ENCODE data around the gene PPP6R1.

The PPP6R1 gene

DNA sequence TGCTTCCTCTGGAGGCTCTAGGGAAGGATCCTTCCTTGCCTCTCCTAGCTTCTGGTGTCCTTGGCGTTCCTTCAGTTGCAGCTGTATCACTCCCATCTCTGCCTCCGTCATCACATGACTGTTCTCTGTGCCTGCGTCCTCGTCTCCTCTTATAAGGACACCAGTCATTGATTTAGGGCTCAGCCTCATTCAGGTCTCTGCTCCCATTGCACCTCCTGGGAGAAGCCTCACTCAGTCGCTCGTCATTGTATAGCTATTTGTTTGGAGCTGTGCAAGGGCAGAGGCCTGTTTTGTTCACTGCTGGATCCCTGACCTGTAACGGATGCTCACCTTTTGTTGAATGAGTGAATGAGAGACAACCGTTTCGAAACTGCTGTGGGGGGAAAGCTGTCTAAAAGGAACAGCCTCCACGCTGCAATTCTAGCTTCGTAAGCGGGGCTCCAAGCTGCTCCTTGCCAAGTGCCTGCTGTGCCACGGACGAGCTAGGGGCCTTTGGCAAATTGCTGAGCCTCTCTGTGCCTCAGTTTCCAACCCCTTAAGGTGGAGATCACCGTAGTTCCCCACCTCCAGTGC is 42.2 kb upstream of the PPP6R1 start:
- Histone ChIP-seq H3K27me3 (ENCODE audit: control insufficient read depth, insufficient read depth, low read length) (no peaks in the 10 kb centered on the region), H3K9me3 (ENCODE audit: control insufficient read depth, low read length) (no peaks in the 10 kb centered on the region), H3K36me3 (ENCODE audit: control insufficient read depth, insufficient read depth, low read length) (no peaks in the 10 kb centered on the region), H3K4me1 (ENCODE audit: control insufficient read depth, insufficient read depth, low read length) (peaks cover 9% of the 10 kb centered on the region), H3K4me3 (ENCODE audit: low read length) (no peak overlapping the region), H3K9ac (ENCODE audit: low read length) (no peak overlapping the region)

DNA sequence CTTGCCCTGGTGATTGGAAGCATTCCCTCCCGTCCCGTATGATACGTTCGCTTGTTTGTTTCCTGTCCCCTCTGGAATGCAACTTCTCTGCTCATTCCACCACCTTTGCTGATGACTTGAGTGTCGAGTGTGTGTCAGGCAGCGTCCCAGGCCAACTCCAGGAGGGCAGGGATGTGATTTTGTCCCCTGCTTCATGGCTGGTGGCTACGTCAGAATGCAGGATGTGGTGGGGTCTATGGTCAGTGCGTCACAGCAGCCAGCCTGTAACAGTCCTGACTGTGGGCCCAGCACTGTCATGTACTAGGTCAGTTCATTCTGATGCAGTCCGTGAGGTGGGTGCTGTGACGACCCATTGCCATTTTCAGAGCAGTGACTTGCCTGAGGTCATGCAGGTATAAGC is 41.2 kb upstream of the PPP6R1 start:
- peaks cover 9% of the 10 kb centered on the region for H3K4me1 ChIP-seq (ENCODE audit: control insufficient read depth, insufficient read depth, low read length)
- no peak overlapping the region for H3K4me3 ChIP-seq (ENCODE audit: low read length)
- no peak overlapping the region for H3K9ac ChIP-seq (ENCODE audit: low read length)
- H3K27me3 ChIP-seq (ENCODE audit: control insufficient read depth, insufficient read depth, low read length), result no peaks in the 10 kb centered on the region
- no peaks in the 10 kb centered on the region for H3K36me3 ChIP-seq (ENCODE audit: control insufficient read depth, insufficient read depth, low read length)
- H3K9me3 ChIP-seq (ENCODE audit: control insufficient read depth, low read length), result no peaks in the 10 kb centered on the region

DNA sequence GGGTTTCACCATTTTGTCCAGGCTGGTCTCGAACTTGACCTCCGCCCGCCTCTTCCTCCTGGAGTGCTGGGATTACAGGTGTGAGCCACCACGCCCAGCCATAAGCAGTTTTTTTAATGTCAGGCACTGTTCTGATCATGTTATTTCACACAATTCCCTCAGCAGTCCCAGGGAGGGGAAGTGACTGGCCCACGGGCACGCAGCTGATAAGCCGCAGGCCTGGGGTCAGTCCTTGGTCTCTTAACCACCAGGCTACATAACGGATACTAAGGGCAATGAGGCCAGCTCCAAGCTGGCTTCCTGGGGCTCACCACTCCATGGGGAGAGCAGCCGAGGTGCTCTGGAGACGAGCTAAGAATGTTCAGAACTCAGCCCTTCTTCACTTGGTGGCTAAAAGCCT is 38.5 kb upstream of the PPP6R1 start:
- Histone ChIP-seq H3K4me1 (ENCODE audit: control insufficient read depth, insufficient read depth, low read length) (peaks cover 8% of the 10 kb centered on the region), H3K9ac (ENCODE audit: low read length) (no peak overlapping the region), H3K36me3 (ENCODE audit: control insufficient read depth, insufficient read depth, low read length) (no peaks in the 10 kb centered on the region), H3K27me3 (ENCODE audit: control insufficient read depth, insufficient read depth, low read length) (no peaks in the 10 kb centered on the region), H3K9me3 (ENCODE audit: control insufficient read depth, low read length) (no peaks in the 10 kb centered on the region), H3K4me3 (ENCODE audit: low read length) (no peak overlapping the region)

DNA sequence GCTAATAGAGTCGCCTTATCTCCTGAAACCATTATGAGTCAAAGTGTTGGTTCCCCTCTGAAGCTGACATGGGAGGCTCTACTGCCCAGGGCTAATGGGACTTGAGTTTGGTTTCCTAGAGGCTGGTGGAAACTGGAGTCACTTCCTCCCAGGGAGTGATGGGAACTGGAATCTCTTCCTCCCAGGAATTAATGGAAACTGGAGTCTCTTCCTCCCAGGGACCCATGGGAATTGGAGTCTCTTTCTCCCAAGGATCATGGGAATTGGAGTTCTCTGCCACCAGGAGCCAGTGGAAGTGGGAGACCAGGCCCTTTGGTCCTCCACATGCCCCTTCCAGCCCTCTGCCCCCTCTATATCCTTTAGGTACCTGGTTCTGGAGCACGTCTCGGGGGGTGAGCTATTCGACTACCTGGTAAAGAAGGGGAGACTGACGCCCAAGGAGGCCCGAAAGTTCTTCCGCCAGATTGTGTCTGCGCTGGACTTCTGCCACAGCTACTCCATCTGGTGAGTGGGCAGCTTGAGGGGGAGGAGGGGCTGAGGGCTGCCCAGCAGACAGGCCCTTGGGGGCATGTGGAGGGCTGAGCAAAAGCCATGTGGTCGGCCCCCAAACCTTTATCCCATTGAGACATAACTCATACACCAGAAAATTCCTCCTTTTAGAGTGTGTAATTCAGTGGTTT is 30.4 kb upstream of the PPP6R1 start:
- H3K36me3 ChIP-seq (ENCODE audit: control insufficient read depth, insufficient read depth, low read length), result no peaks in the 10 kb centered on the region
- no peak overlapping the region for H3K9ac ChIP-seq (ENCODE audit: low read length)
- H3K9me3 ChIP-seq (ENCODE audit: control insufficient read depth, low read length), result no peaks in the 10 kb centered on the region
- peaks cover 5% of the 10 kb centered on the region for H3K27me3 ChIP-seq (ENCODE audit: control insufficient read depth, insufficient read depth, low read length)
- H3K4me1 ChIP-seq (ENCODE audit: control insufficient read depth, insufficient read depth, low read length), result no peaks in the 10 kb centered on the region
- no peak overlapping the region for H3K4me3 ChIP-seq (ENCODE audit: low read length)

DNA sequence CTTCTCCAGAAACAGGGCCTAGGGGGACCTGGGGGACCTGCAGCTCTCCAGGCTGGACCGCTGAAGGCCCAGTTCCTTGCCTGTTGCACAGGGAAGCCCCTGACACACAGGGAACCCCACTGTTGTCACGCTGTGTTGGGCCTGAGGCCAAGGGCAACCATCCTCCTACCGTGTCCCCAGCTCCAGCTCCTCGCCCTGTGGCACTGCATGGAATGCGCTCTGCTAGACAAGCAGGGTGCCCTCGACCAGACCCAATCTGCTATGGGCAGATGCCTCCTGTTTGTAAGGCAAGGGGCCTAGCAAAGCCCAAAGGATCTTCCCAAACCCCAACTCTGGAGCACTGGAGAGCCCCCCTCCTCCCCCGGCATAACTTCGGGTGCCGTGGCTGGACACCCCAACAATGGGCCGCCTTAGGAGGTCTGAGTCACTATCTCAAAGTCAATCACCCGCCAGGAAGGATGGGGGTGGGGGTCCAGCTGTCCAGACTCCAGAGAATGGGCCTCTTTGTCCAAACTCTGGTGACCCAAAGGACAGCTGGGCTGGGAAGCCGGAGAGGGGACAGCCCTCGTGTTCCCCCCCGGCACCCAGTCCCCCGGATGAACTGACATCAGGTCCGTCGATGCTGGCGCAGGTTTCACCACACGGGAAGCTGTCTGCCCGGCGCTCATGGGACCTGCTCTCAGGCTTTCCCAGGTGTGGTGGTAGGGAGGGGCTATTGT is 28.7 kb upstream of the PPP6R1 start:
- Histone ChIP-seq H3K36me3 (ENCODE audit: control insufficient read depth, insufficient read depth, low read length) (no peaks in the 10 kb centered on the region), H3K4me1 (ENCODE audit: control insufficient read depth, insufficient read depth, low read length) (no peaks in the 10 kb centered on the region), H3K4me3 (ENCODE audit: low read length) (no peak overlapping the region), H3K27me3 (ENCODE audit: control insufficient read depth, insufficient read depth, low read length) (peaks cover 16% of the 10 kb centered on the region), H3K9ac (ENCODE audit: low read length) (no peak overlapping the region), H3K9me3 (ENCODE audit: control insufficient read depth, low read length) (no peaks in the 10 kb centered on the region)

DNA sequence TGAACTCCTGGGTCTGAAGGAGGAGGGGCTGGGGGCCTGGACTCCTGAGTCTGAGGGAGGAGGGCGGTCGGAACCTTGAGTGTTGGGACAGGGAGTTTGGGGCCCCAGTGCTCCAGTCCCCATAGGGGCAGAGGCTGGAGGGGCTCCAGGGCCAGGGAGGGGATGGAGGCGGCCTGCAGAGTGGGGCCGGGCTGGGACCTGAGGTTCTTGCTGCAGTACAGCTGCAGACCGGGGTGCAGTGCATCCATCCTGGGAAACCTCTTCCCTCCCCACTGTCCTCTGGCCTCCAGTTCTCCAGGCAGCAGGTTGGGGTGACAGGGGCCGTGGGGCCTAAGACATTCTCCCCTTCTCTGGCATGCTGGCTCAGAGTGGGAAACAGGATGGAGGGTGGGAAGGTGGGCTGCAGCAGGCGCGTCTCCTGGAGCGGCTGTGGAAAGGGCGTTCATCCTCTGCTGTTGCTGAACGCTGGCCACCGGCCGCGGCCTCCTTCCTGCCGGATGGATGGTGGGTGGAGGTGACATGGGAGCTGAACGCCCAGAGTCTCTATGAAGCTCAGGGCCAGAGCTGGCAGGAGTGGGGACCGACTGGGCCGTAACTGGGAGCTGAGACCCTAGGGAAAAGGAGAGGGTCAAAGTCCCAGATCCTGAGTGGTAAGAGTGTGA is 26.5 kb upstream of the PPP6R1 start:
- Histone ChIP-seq H3K27me3 (ENCODE audit: control insufficient read depth, insufficient read depth, low read length) (peaks cover 16% of the 10 kb centered on the region), H3K9ac (ENCODE audit: low read length) (no peak overlapping the region), H3K4me1 (ENCODE audit: control insufficient read depth, insufficient read depth, low read length) (peaks cover 7% of the 10 kb centered on the region), H3K36me3 (ENCODE audit: control insufficient read depth, insufficient read depth, low read length) (no peaks in the 10 kb centered on the region), H3K9me3 (ENCODE audit: control insufficient read depth, low read length) (no peaks in the 10 kb centered on the region), H3K4me3 (ENCODE audit: low read length) (no peak overlapping the region)

DNA sequence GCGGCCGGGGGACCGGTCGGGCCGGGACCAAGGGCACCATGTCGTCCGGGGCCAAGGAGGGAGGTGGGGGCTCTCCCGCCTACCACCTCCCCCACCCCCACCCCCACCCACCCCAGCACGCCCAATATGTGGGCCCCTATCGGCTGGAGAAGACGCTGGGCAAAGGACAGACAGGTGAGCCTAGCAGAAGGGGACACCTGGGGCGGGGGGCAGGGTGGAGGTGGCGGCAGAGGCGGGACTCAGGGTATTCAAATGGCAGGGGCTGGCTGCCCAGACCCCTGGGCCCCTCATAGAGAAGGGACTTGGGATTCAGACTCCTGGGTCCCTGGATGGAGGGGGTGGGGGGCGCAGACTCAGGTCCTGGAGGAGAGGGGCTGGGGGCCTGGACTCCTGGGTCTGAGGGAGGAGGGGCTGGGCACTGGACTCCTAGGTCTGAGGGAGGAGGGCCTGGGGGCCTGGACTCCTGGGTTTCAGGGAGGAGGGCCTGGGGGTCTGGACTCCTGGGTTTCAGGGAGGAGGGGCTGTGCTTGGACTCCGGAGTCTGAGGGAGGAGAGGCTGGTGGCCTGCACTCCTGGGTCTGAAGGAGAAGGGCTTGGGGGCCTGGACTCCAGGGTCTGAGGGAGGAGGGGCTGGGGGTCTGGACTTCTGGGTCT is 25.7 kb upstream of the PPP6R1 start:
- Histone ChIP-seq H3K27me3 (ENCODE audit: control insufficient read depth, insufficient read depth, low read length) (peaks cover 16% of the 10 kb centered on the region), H3K4me3 (ENCODE audit: low read length) (no peak overlapping the region), H3K4me1 (ENCODE audit: control insufficient read depth, insufficient read depth, low read length) (peaks cover 10% of the 10 kb centered on the region), H3K36me3 (ENCODE audit: control insufficient read depth, insufficient read depth, low read length) (no peaks in the 10 kb centered on the region), H3K9ac (ENCODE audit: low read length) (no peak overlapping the region), H3K9me3 (ENCODE audit: control insufficient read depth, low read length) (no peaks in the 10 kb centered on the region)

DNA sequence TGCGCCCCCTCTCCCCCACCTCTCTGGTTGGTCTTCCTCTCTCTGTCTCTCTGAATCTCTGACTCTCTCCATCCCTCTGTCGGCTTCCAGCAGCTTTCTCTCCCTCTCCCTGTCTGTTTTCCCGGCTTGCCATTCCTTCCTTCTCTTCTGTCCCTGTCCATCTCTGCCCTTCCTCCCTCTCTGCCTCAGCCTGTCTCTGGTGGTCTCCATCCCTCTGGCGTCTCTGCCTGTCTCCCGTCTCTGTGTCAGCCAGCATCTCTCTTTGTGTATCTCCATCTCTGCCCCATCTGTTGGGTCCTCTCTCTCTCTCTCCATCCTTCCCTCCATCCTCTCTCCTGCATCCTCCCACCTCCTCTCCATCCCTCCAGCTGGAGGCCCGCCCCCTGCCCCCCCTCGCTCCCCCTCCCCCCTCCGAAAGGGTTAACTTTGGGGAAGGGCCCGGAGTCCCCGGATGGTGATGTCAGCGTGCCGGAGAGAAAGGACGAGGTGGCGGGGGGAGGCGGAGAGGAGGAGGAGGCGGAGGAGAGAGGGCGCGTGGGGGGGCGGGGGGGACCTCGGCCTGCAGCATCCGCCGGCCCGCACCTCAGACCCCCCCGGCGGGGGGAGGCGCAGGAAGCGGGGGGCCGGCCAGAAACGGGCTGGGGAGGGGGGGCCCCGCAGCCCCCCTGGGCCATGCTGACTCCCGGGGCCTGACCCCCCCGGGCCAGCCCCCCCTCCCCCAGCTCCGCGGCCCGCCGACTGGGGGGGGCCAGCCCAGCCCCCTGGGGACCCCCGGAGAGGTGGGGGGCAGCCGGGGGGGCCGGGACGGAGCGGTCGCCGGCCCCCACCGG is 24.9 kb upstream of the PPP6R1 start, which contains the start of gene BRSK1:
BRSK1 (plus strand) TSS at position 450 of the 830 bp plus-strand sequence. CDS start 446 bp downstream, outside the sequence.
- H3K9me3 ChIP-seq (ENCODE audit: control insufficient read depth, low read length), result no peaks in the 10 kb centered on the region
- no peak within 1 kb of the TSS for H3K9ac ChIP-seq (ENCODE audit: low read length)
- peaks cover 16% of the 10 kb centered on the region for H3K4me1 ChIP-seq (ENCODE audit: control insufficient read depth, insufficient read depth, low read length)
- no peak within 1 kb of the TSS for H3K4me3 ChIP-seq (ENCODE audit: low read length)
- no peaks in the 10 kb centered on the region for H3K36me3 ChIP-seq (ENCODE audit: control insufficient read depth, insufficient read depth, low read length)
- H3K27me3 ChIP-seq (ENCODE audit: control insufficient read depth, insufficient read depth, low read length), result peaks cover 16% of the 10 kb centered on the region

DNA sequence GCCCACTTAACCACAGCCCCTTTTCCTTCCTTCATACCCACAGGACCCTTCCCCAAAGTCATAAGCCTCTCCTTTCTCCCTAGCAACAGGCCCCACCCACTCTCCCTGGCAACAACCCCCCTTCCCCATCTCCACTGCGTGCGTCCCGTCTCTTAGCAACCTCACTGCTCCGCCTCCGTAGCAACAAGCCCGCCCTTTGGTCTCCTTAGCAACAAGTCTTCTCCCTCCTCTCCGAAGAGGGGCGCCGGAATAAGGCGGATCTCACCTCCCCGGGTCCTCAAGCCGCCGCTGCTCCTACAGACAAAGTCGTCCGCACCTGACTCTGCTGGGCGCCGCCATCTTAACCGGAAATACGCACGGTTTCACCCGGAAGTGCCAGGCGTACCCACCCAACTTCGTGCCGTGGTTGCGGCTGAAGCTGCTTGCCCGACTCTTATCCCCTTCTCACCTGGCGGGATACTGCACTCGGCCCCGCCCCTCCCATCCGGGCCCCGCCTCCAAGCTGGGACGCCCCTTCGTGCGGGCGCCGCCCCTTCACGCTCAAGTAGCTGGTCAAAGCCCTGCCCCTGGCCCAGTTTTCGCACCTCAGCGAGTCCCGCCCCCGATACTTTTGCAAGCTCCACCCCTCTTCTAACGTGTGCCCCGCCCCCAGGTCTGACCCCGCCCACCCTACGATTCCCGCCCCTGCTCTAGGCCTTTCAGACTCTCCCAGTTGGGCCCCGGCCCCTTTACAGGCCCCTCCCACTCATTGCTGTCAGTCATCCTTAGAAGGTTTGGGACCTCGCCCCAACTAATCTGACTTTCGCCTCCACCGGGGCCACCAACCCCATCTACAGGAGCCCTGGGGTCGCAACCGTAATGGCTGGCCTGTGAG is 21.2 kb upstream of the PPP6R1 start, which contains the start of gene HSPBP1:
HSPBP1 (minus strand) TSS at position 341 of the 874 bp plus-strand sequence. CDS start 502 bp downstream, outside the sequence.
- Histone ChIP-seq H3K36me3 (ENCODE audit: control insufficient read depth, insufficient read depth, low read length) (no peaks in the 10 kb centered on the region), H3K4me1 (ENCODE audit: control insufficient read depth, insufficient read depth, low read length) (peaks cover 16% of the 10 kb centered on the region), H3K9me3 (ENCODE audit: control insufficient read depth, low read length) (no peaks in the 10 kb centered on the region), H3K4me3 (ENCODE audit: low read length) (peak within 1 kb of the TSS; percentile 96), H3K27me3 (ENCODE audit: control insufficient read depth, insufficient read depth, low read length) (peaks cover 11% of the 10 kb centered on the region), H3K9ac (ENCODE audit: low read length) (peak within 1 kb of the TSS; percentile 67)

DNA sequence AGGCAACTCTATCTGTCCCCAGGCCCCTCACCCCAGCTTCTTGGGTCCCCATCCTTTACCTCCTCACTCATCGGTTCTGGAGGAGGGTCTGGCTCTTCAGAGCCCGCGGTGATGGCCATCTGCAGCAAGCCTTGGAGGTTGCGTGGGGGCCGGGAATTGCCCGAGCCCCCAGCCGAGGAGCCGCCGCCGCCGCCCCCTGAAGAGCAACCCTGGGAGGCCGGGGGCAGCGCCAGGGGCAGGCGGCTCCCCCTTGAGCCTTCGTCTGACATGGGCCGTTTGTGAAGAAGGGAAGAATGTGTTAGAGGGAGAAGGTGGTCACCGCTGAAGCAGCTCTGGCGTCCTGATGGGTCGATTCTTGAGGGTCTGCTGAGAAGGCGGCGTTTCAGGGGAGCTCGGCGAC is 20.5 kb upstream of the PPP6R1 start:
- Histone ChIP-seq H3K9me3 (ENCODE audit: control insufficient read depth, low read length) (no peaks in the 10 kb centered on the region), H3K27me3 (ENCODE audit: control insufficient read depth, insufficient read depth, low read length) (peaks cover 11% of the 10 kb centered on the region), H3K9ac (ENCODE audit: low read length) (peak overlapping the region; percentile 67), H3K36me3 (ENCODE audit: control insufficient read depth, insufficient read depth, low read length) (no peaks in the 10 kb centered on the region), H3K4me3 (ENCODE audit: low read length) (peak overlapping the region; percentile 96), H3K4me1 (ENCODE audit: control insufficient read depth, insufficient read depth, low read length) (peaks cover 16% of the 10 kb centered on the region)
